ENCODE measurements around the gene METTL9. TPM values are rescaled to one million over a fixed set of nuclear protein-coding genes. Genes with fewer than 3 reads are reported as not detected.
"Not testable (repeated sequence)": the region's sequence is repeated elsewhere in the genome, so short reads cannot be mapped to it uniquely, and the experiment has no call there.

The METTL9 gene
- total RNA-seq, 1 donor = 170 TPM

- Histone ChIP-seq H2AFZ (ENCODE audit: low read length) (peak overlapping the region; percentile 91), H3K9me3 (ENCODE audit: low read depth, low read length) (no peaks in the 10 kb centered on the region), H3K27me3 (ENCODE audit: insufficient read depth, low read length) (peaks cover 29% of the 10 kb centered on the region), H3K4me2 (ENCODE audit: insufficient read depth, low read length) (peak overlapping the region; percentile 73), H3K27ac (ENCODE audit: low read depth, low read length) (no peak overlapping the region), H3K79me2 (ENCODE audit: insufficient read depth, low read length) (no peaks in the 10 kb centered on the region), H3K4me3 (ENCODE audit: insufficient read depth, low read length) (peak overlapping the region; percentile 51), H4K20me1 (ENCODE audit: insufficient read depth, low read length) (no peaks in the 10 kb centered on the region), H3K4me1 (ENCODE audit: insufficient read depth, low read length) (peaks cover 4% of the 10 kb centered on the region), H3K36me3 (ENCODE audit: insufficient read depth, low read length) (no peaks in the 10 kb centered on the region)
- TF ChIP-seq, protein P1, sequence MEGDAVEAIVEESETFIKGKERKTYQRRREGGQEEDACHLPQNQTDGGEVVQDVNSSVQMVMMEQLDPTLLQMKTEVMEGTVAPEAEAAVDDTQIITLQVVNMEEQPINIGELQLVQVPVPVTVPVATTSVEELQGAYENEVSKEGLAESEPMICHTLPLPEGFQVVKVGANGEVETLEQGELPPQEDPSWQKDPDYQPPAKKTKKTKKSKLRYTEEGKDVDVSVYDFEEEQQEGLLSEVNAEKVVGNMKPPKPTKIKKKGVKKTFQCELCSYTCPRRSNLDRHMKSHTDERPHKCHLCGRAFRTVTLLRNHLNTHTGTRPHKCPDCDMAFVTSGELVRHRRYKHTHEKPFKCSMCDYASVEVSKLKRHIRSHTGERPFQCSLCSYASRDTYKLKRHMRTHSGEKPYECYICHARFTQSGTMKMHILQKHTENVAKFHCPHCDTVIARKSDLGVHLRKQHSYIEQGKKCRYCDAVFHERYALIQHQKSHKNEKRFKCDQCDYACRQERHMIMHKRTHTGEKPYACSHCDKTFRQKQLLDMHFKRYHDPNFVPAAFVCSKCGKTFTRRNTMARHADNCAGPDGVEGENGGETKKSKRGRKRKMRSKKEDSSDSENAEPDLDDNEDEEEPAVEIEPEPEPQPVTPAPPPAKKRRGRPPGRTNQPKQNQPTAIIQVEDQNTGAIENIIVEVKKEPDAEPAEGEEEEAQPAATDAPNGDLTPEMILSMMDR (IDR thresholded peaks at IDR 0.05; ENCODE audit: extremely low read depth, low read depth, low read length) = peak; percentile 93
- peak; percentile 97 for DNase-seq (ENCODE audit: insufficient read length, low spot score, missing footprints)
These were observed 44.4 kb upstream of the METTL9 start for GRCh38 chr16:21554795-21555585.

- not testable (repeated sequence) for H2AFZ ChIP-seq (ENCODE audit: low read length)
- H3K27me3 ChIP-seq (ENCODE audit: insufficient read depth, low read length) = peaks cover 29% of the 10 kb centered on the region
These were observed 43.8 kb upstream of the METTL9 start for GRCh38 chr16:21555621-21556020.

DNA sequence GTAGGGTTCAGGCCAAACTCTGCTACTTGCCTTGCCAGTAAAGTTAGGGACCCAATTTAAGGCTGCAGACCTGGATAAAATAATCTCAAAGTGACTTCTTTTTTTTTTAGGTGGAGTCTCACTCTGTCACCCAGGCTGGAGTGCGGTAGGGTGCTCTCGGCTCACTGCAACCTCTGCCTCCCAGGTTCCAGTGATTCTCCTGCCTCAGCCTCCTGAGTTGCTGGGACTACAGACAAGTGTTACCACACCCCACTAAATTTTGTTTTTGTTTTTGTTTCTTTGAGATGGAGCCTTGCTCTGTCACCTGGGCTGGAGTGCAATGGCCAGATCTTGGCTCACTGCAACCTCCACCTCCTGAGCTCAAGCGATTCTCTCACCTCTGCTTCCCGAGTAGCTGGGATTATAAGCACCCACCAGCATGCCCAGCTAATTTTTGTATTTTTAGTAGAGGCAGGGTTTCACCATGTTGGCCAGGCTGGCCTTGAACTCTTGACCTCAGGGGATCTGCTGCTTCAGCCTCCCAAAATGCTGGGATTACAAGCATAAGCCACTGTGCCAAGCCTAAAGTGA lies 43.3 kb upstream of the METTL9 start:
- H3K79me2 ChIP-seq (ENCODE audit: insufficient read depth, low read length) = not testable (repeated sequence)

More at GRCh38 chr16:21555621-21556020, 43.8 kb upstream of the METTL9 start:
- DNase-seq (ENCODE audit: insufficient read length, low spot score, missing footprints); H3K4me2 ChIP-seq (ENCODE audit: insufficient read depth, low read length); H3K27ac ChIP-seq (ENCODE audit: low read depth, low read length); H3K4me3 ChIP-seq (ENCODE audit: insufficient read depth, low read length); H3K36me3 ChIP-seq (ENCODE audit: insufficient read depth, low read length); H3K4me1 ChIP-seq (ENCODE audit: insufficient read depth, low read length); H3K9me3 ChIP-seq (ENCODE audit: low read depth, low read length); H4K20me1 ChIP-seq (ENCODE audit: insufficient read depth, low read length); H3K79me2 ChIP-seq (ENCODE audit: insufficient read depth, low read length): not testable (repeated sequence)

GRCh38 chr16:21556651-21557241 lies 42.6 kb upstream of the METTL9 start:
- not testable (repeated sequence) for H3K79me2 ChIP-seq (ENCODE audit: insufficient read depth, low read length); H3K36me3 ChIP-seq (ENCODE audit: insufficient read depth, low read length); H4K20me1 ChIP-seq (ENCODE audit: insufficient read depth, low read length); H3K27ac ChIP-seq (ENCODE audit: low read depth, low read length); H3K4me1 ChIP-seq (ENCODE audit: insufficient read depth, low read length); H3K9me3 ChIP-seq (ENCODE audit: low read depth, low read length)
- peak overlapping the region; percentile 37 for H3K4me2 ChIP-seq (ENCODE audit: insufficient read depth, low read length)
- DNase-seq (ENCODE audit: insufficient read length, low spot score, missing footprints) = peak; percentile 82
- H3K4me3 ChIP-seq (ENCODE audit: insufficient read depth, low read length) = peak overlapping the region; percentile 42
- H2AFZ ChIP-seq (ENCODE audit: low read length) = peak overlapping the region; percentile 68
- peaks cover 29% of the 10 kb centered on the region for H3K27me3 ChIP-seq (ENCODE audit: insufficient read depth, low read length)

More for the DNA sequence above, 43.3 kb upstream of the METTL9 start:
- not testable (repeated sequence) for H2AFZ ChIP-seq (ENCODE audit: low read length); H3K36me3 ChIP-seq (ENCODE audit: insufficient read depth, low read length); H3K9me3 ChIP-seq (ENCODE audit: low read depth, low read length); H3K4me3 ChIP-seq (ENCODE audit: insufficient read depth, low read length); DNase-seq (ENCODE audit: insufficient read length, low spot score, missing footprints); H3K4me1 ChIP-seq (ENCODE audit: insufficient read depth, low read length); H4K20me1 ChIP-seq (ENCODE audit: insufficient read depth, low read length); H3K27ac ChIP-seq (ENCODE audit: low read depth, low read length)
- H3K4me2 ChIP-seq (ENCODE audit: insufficient read depth, low read length) = peak overlapping the region; percentile 37
- H3K27me3 ChIP-seq (ENCODE audit: insufficient read depth, low read length) = peaks cover 29% of the 10 kb centered on the region

GRCh38 chr16:21560462-21560861 lies 38.9 kb upstream of the METTL9 start:
- Histone ChIP-seq H3K4me3 (ENCODE audit: insufficient read depth, low read length) (no peak overlapping the region), H3K4me2 (ENCODE audit: insufficient read depth, low read length) (no peak overlapping the region), H3K79me2 (ENCODE audit: insufficient read depth, low read length) (no peaks in the 10 kb centered on the region), H3K27ac (ENCODE audit: low read depth, low read length) (no peak overlapping the region), H4K20me1 (ENCODE audit: insufficient read depth, low read length) (no peaks in the 10 kb centered on the region), H3K4me1 (ENCODE audit: insufficient read depth, low read length) (peaks cover 4% of the 10 kb centered on the region), H2AFZ (ENCODE audit: low read length) (no peak overlapping the region), H3K9me3 (ENCODE audit: low read depth, low read length) (no peaks in the 10 kb centered on the region), H3K27me3 (ENCODE audit: insufficient read depth, low read length) (peaks cover 19% of the 10 kb centered on the region), H3K36me3 (ENCODE audit: insufficient read depth, low read length) (no peaks in the 10 kb centered on the region)
- no peak for DNase-seq (ENCODE audit: insufficient read length, low spot score, missing footprints)
- TF ChIP-seq, protein P1 (IDR thresholded peaks at IDR 0.05; ENCODE audit: extremely low read depth, low read depth, low read length) = no peak
